HepG2 (cell line): ENCODE measurements around the gene CELF2. TPM values are rescaled to one million over a fixed set of nuclear protein-coding genes. Genes with fewer than 3 reads are reported as not detected.

Experiments used
- ATAC-seq: fragments of 200-7000 bp; cut with Tn5 transposase; 3 replicates; pipeline ENCODE4 v1.9.1; 2020; ENCODE audit warnings: mild to moderate bottlenecking, moderate library complexity
- BruUV-seq: library from RNA; stranded (reverse); fragments of 400-500 nt; replicated peaks from 2 replicates; lab custom pipeline; 2021; lab: Mats Ljungman, UMichigan
- CTCF ChIA-PET: fragments of 300-600 bp; formaldehyde crosslinking; extraction: SDS; loops from one replicate; lab custom pipeline; 2021; ENCODE audit warnings: low total read pairs, inconsistent platforms, low intra/inter-chr PET ratio; lab: Yijun Ruan, JAX
- POLR2A ChIA-PET: fragments of 350-600 bp; sonication (Branson Sonifier 250); formaldehyde crosslinking; loops from one replicate; lab custom pipeline; 2020; ENCODE audit warnings: antibody characterized with exemption, inconsistent platforms; lab: Yijun Ruan, JAX
- DNase-seq: peaks from one replicate; pipeline ENCODE4 v3.0.0-alpha.2; 2015; ENCODE audit warnings: low spot score
- FAIRE-seq: peaks from 3 replicates; lab custom pipeline; 2011; peaks lifted over from hg19 to GRCh38; lab: Jason Lieb, UNC
- H2AFZ ChIP-seq: one replicate; pipeline ENCODE4 v1.6.1; 2011; ENCODE audit warnings: low read length, inconsistent platforms
- H3K27ac ChIP-seq: fragments of 300-600 bp; 3 replicates; pipeline ENCODE4 v1.8.0; 2011; ENCODE audit warnings: mixed run types, mild to moderate bottlenecking, mixed read lengths, low read length, inconsistent platforms; ENCODE audit not compliant: insufficient read depth; ENCODE audit errors: extremely low read length
- H3K27me3 ChIP-seq, 2 experiments: fragments of 200-600 bp in 1 of 2; 2 replicates in 1 of 2; 3 replicates in 1 of 2; pipeline versions ENCODE4 v1.6.0 to v1.8.0; 2011; ENCODE audit warnings: low read length in 2 of 2, mild to moderate bottlenecking in 2 of 2, moderate library complexity in 2 of 2, inconsistent platforms in 1 of 2; ENCODE audit not compliant: insufficient read depth in 2 of 2, control insufficient read depth in 1 of 2
- H3K36me3 ChIP-seq, 2 experiments: fragments of 200-600 bp in 1 of 2; replicated peaks in 1 of 2; 2 replicates in 1 of 2; 3 replicates in 1 of 2; pipeline versions ENCODE4 v1.5.1 to v1.8.0; 2011; ENCODE audit warnings: low read length in 2 of 2, inconsistent platforms in 1 of 2; ENCODE audit not compliant: insufficient read depth in 2 of 2, control insufficient read depth in 1 of 2
- H3K4me1 ChIP-seq: 2 replicates; pipeline ENCODE4 v1.5.1; 2012; ENCODE audit warnings: low read length, inconsistent platforms; ENCODE audit not compliant: insufficient read depth
- H3K4me2 ChIP-seq: 2 replicates; pipeline ENCODE4 v1.6.0; 2011; ENCODE audit warnings: low read depth, low read length, inconsistent platforms
- H3K4me3 ChIP-seq, 3 experiments: fragments of 200-600 bp in 1 of 3; sonication (generic), shearing (Covaris generic) in 1 of 3; replicated peaks in 1 of 3; 2 replicates each; pipeline ENCODE4 v1.5.1; 2011 to 2016; ENCODE audit warnings: low read length in 3 of 3, inconsistent platforms in 2 of 3, low read depth in 2 of 3, mild to moderate bottlenecking in 2 of 3, control low read depth in 1 of 3, mixed read lengths in 1 of 3; ENCODE audit not compliant: insufficient read depth in 1 of 3
- H3K79me2 ChIP-seq: one replicate; pipeline ENCODE4 v1.6.1; 2011; ENCODE audit warnings: low read length, inconsistent platforms; ENCODE audit not compliant: insufficient read depth
- H3K9ac ChIP-seq: 2 replicates; pipeline ENCODE4 v1.6.0; 2011; ENCODE audit warnings: mild to moderate bottlenecking, low read depth, low read length, inconsistent platforms; ENCODE audit not compliant: insufficient read depth
- H3K9me3 ChIP-seq: 2 replicates; pipeline ENCODE4 v1.5.1; 2012; ENCODE audit warnings: mild to moderate bottlenecking, low read length
- H4K20me1 ChIP-seq: 2 replicates; pipeline ENCODE4 v1.6.0; 2011; ENCODE audit warnings: inconsistent platforms, mild to moderate bottlenecking, low read length, moderate library complexity; ENCODE audit not compliant: insufficient read depth
- CC2D1A ChIP-seq: sonication (generic); formaldehyde crosslinking; IDR thresholded peaks from 2 replicates; pipeline ENCODE4 v1.8.1; 2023; ENCODE audit warnings: mild to moderate bottlenecking, missing genetic modification reagents
- DNMT3B ChIP-seq: conservative IDR thresholded peaks from 2 replicates; pipeline ENCODE4 v1.6.1; 2016; ENCODE audit warnings: missing biosample characterization, control low read depth
- HHEX ChIP-seq: IDR thresholded peaks from 2 replicates; pipeline ENCODE4 v1.6.1; 2016; ENCODE audit warnings: control low read depth
- NBN ChIP-seq: fragments of 450-650 bp; conservative IDR thresholded peaks from 2 replicates; pipeline ENCODE4 v1.6.1; 2017
- NFE2L2 ChIP-seq: fragments of 150-350 bp; IDR thresholded peaks from 2 replicates; pipeline ENCODE4 v1.6.1; 2014; ENCODE audit warnings: low read length
- NR1H2 ChIP-seq: sonication (generic); formaldehyde crosslinking; IDR thresholded peaks from 2 replicates; pipeline ENCODE4 v1.8.1; 2022; ENCODE audit warnings: low read depth, missing genetic modification reagents, borderline replicate concordance
- STAG1 ChIP-seq: sonication (generic); formaldehyde crosslinking; IDR thresholded peaks from 2 replicates; pipeline ENCODE4 v1.4.0; 2020; ENCODE audit warnings: missing genetic modification reagents
- SYNCRIP ChIP-seq: fragments of 200-400 bp; formaldehyde crosslinking; IDR thresholded peaks from 2 replicates; pipeline ENCODE4 v1.6.1; 2018; ENCODE audit warnings: mild to moderate bottlenecking, low read depth, low read length; ENCODE audit not compliant: insufficient read depth
- ZBTB4 ChIP-seq: sonication (generic); formaldehyde crosslinking; IDR thresholded peaks from 2 replicates; pipeline ENCODE4 v1.4.0; 2020; ENCODE audit warnings: missing genetic modification reagents, mild to moderate bottlenecking, borderline replicate concordance
- ZNF546 ChIP-seq: sonication (generic); formaldehyde crosslinking; conservative IDR thresholded peaks from 2 replicates; pipeline ENCODE4 v1.8.1; 2023; ENCODE audit warnings: mild to moderate bottlenecking, missing genetic modification reagents
- ZNF550 ChIP-seq: sonication (generic); formaldehyde crosslinking; IDR thresholded peaks from 2 replicates; pipeline ENCODE4 v1.4.0; 2020; ENCODE audit warnings: mild to moderate bottlenecking, missing genetic modification reagents, borderline replicate concordance
- ZNF674 ChIP-seq: sonication (generic); formaldehyde crosslinking; IDR thresholded peaks from 2 replicates; pipeline ENCODE4 v1.5.0; 2020; ENCODE audit warnings: low read depth, mild to moderate bottlenecking, missing genetic modification reagents
- ZNF678 ChIP-seq: sonication (generic); formaldehyde crosslinking; IDR thresholded peaks from 2 replicates; pipeline ENCODE4 v1.4.0; 2020; ENCODE audit warnings: mild to moderate bottlenecking, missing genetic modification reagents
- WGBS: methylation state at CpG from one replicate; pipeline ENCODE4 v1.1.6; 2017; ENCODE audit warnings: low lambda C conversion rate; 5-methylcytosine and 5-hydroxymethylcytosine counted together
- in situ Hi-C: cut with HindIII; loops from 2 replicates; pipeline ENCODE4 v1.10.0; 2017; ENCODE audit warnings: low pct_unique_long_range_greater_than_20kb; ENCODE audit not compliant: extremely low pct_ligation_motif_present
- intact Hi-C: fragments of 100-400 bp; cut with micrococcal nuclease; formaldehyde crosslinking; loops from one replicate; pipeline ENCODE4 v1.10.0; 2022; ENCODE audit not compliant: unreplicated experiment
- polyA plus RNA-seq, 8 experiments: library from polyadenylated mRNA; depleted of rRNA in 3 of 8; stranded (reverse) in 7 of 8; unstranded in 1 of 8; fragments of >200 nt; fragmentation: Illumina TruSeq in 4 of 8; extraction: Trizol in 4 of 8; gene quantifications; 2 replicates each; pipeline versions ENCODE4 v1.2.1 to v1.2.3, GENCODE V29; 2011 to 2016; ENCODE audit warnings: low read depth in 4 of 8, missing spikeins in 1 of 8, mixed read lengths in 1 of 8; ENCODE audit not compliant: insufficient read depth in 1 of 8
- total RNA-seq, 5 experiments: library from RNA; depleted of rRNA; stranded (reverse); fragments of >200 nt; fragmentation: Illumina TruSeq; extraction: Trizol; gene quantifications; 2 replicates each; pipeline ENCODE4 v1.2.3, GENCODE V29; 2016; ENCODE audit warnings: low read depth in 1 of 5
- TF ChIP-seq, protein P1 (sequence below): IDR thresholded peaks from 2 replicates; pipeline ENCODE4 v1.6.1; 2016; ENCODE audit warnings: low read depth, borderline replicate concordance
- TF ChIP-seq, protein P2 (sequence below): sonication (generic); formaldehyde crosslinking; IDR thresholded peaks from 2 replicates; pipeline ENCODE4 v1.5.1; 2020; ENCODE audit warnings: mild to moderate bottlenecking, moderate library complexity, missing genetic modification reagents

CELF2 gene
- total and polyA plus RNA-seq, 2 of the 13 experiments (the other 11 are each of a cell fraction or from before 2014, with no cell fraction given), result not detected

DNA sequence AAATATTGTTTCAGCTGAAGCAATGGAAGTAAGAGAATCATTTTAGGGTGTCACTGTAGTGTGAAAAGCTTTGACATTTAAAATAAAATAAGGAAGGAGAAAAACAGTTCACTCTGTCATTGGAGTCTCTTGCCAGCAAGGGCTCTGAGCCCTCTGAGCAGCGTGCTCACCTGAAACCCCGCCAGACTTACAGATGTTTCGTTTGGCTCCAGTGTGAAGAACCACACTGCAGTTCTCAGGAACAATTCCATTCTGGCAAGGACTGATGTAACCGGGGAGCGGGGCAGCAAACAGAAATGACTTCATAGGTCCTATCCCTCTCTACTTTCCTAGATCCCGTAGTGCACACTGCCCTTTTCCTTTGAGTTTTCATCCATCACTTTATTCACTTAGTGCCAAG, 164.3 kb downstream of the CELF2 start:
- no TSS peak for BruUV-seq
- no peaks in the 10 kb centered on the region for H3K9me3 ChIP-seq
- no peak overlapping the region for H2AFZ ChIP-seq
- no peaks in the 10 kb centered on the region for H3K79me2 ChIP-seq
- no peaks in the 10 kb centered on the region for H3K36me3 ChIP-seq
- no peak overlapping the region for H3K4me2 ChIP-seq
- peaks cover 0 to 17% of the 10 kb centered on the region in 2 experiments; a peak in 3 of 5 replicates for H3K27me3 ChIP-seq
- in situ Hi-C loops, result no loop called here
- no peaks in the 10 kb centered on the region for H4K20me1 ChIP-seq
- DNase-seq, result no peak
- no peaks in the 10 kb centered on the region for H3K4me1 ChIP-seq
- FAIRE-seq, result no peak
- CTCF ChIA-PET, result no interaction called here
- ATAC-seq, result no peak
- 13% methylated on average over 6 of the region's 6 CpGs for WGBS
- TF ChIP-seq, protein P1, sequence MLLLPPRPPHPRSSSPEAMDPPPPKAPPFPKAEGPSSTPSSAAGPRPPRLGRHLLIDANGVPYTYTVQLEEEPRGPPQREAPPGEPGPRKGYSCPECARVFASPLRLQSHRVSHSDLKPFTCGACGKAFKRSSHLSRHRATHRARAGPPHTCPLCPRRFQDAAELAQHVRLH (CRISPR knock-in tag), result no peak
- no peak for TF ChIP-seq ZNF674 (CRISPR knock-in tag)
- no peak overlapping the region for H3K4me3 ChIP-seq
- no peak overlapping the region for H3K9ac ChIP-seq
- POLR2A ChIA-PET, result no interaction called here
- intact Hi-C loops, result no loop called here
- no peak overlapping the region for H3K27ac ChIP-seq

DNA sequence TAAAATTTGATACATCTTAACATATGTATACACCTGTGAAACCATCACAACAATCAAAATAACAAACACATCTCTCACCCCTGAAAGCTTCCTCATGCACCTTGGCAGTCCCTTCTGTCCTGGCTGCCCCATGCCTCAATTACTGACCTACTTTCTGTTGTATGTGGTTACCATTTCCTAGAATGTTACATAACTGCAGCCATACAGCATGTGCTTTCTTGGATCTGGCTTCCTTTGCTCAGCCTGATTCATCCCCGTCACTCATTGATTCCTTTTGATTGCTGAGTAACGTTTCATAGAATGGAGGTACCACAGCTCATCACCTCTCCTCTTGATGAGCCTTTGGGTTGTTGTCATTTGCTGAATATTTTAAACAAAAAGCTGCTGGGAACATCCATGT, 165.3 kb downstream of the CELF2 start:
- Histone ChIP-seq H2AFZ (no peak overlapping the region), H3K79me2 (no peaks in the 10 kb centered on the region), H3K9ac (no peak overlapping the region), H3K4me3 (no peak overlapping the region), H3K27ac (no peak overlapping the region), H3K4me1 (no peaks in the 10 kb centered on the region), H4K20me1 (no peaks in the 10 kb centered on the region), H3K36me3 (no peaks in the 10 kb centered on the region), H3K27me3 (peaks cover 0 to 12% of the 10 kb centered on the region in 2 experiments; a peak in 3 of 5 replicates), H3K4me2 (no peak overlapping the region), H3K9me3 (no peaks in the 10 kb centered on the region)
- WGBS, result 0% methylated on average over 2 of the region's 2 CpGs
- in situ Hi-C loops, result no loop called here
- no peak for ATAC-seq
- intact Hi-C loops, result no loop called here
- DNase-seq, result no peak
- FAIRE-seq, result no peak
- BruUV-seq, result no TSS peak
- POLR2A ChIA-PET, result no interaction called here
- CTCF ChIA-PET, result no interaction called here
- TF ChIP-seq HHEX (CRISPR knock-in tag), result no peak
- no peak for TF ChIP-seq ZNF678 (CRISPR knock-in tag)
- no peak for TF ChIP-seq CC2D1A (CRISPR knock-in tag)
- TF ChIP-seq, protein P2, sequence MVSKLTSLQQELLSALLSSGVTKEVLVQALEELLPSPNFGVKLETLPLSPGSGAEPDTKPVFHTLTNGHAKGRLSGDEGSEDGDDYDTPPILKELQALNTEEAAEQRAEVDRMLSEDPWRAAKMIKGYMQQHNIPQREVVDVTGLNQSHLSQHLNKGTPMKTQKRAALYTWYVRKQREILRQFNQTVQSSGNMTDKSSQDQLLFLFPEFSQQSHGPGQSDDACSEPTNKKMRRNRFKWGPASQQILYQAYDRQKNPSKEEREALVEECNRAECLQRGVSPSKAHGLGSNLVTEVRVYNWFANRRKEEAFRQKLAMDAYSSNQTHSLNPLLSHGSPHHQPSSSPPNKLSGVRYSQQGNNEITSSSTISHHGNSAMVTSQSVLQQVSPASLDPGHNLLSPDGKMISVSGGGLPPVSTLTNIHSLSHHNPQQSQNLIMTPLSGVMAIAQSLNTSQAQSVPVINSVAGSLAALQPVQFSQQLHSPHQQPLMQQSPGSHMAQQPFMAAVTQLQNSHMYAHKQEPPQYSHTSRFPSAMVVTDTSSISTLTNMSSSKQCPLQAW (CRISPR knock-in tag), result no peak
- no peak for TF ChIP-seq NR1H2 (CRISPR knock-in tag)
- TF ChIP-seq ZNF550 (CRISPR knock-in tag), result no peak
- TF ChIP-seq ZBTB4 (CRISPR knock-in tag), result no peak
- no peak for TF ChIP-seq NFE2L2
- no peak for TF ChIP-seq DNMT3B
- no peak for TF ChIP-seq ZNF546 (CRISPR knock-in tag)
- TF ChIP-seq STAG1 (CRISPR knock-in tag), result no peak
- no peak for TF ChIP-seq SYNCRIP
- no peak for TF ChIP-seq NBN
